Duodenal mucosa (tissue), 2 donors: ENCODE results near the gene LIMCH1.
"Not testable (repeated sequence)": the region's sequence is repeated elsewhere in the genome, so short reads cannot be mapped to it uniquely, and the experiment has no call there.

Experiments used
- H3K27ac ChIP-seq: one replicate; pipeline ENCODE4 v1.7.0; 2013; ENCODE audit warnings: low read depth, low read length
- H3K27me3 ChIP-seq, 2 donors: one replicate each; pipeline ENCODE4 v1.7.0; 2013; ENCODE audit warnings: low read length in 2 of 2, control low read depth in 1 of 2; ENCODE audit not compliant: insufficient read depth in 2 of 2, control insufficient read depth in 1 of 2
- H3K36me3 ChIP-seq, 2 donors: one replicate each; pipeline ENCODE4 v1.7.0; 2013; ENCODE audit warnings: low read length in 2 of 2, control low read depth in 1 of 2; ENCODE audit not compliant: insufficient read depth in 2 of 2, control insufficient read depth in 1 of 2
- H3K4me1 ChIP-seq, 2 donors: one replicate each; pipeline ENCODE4 v1.7.0; 2013; ENCODE audit warnings: low read length in 2 of 2, control low read depth in 1 of 2; ENCODE audit not compliant: insufficient read depth in 2 of 2, control insufficient read depth in 1 of 2
- H3K4me3 ChIP-seq, 2 donors: one replicate each; pipeline ENCODE4 v1.7.0; 2013; ENCODE audit warnings: low read length in 2 of 2, low read depth in 1 of 2
- H3K9ac ChIP-seq, 2 donors: one replicate each; pipeline ENCODE4 v1.7.0; 2013; ENCODE audit warnings: low read length in 2 of 2, low read depth in 1 of 2
- H3K9me3 ChIP-seq, 2 donors: one replicate each; pipeline ENCODE4 v1.7.0; 2013; ENCODE audit warnings: low read length in 2 of 2, control low read depth in 1 of 2; ENCODE audit not compliant: control insufficient read depth in 1 of 2

Gene LIMCH1

DNA sequence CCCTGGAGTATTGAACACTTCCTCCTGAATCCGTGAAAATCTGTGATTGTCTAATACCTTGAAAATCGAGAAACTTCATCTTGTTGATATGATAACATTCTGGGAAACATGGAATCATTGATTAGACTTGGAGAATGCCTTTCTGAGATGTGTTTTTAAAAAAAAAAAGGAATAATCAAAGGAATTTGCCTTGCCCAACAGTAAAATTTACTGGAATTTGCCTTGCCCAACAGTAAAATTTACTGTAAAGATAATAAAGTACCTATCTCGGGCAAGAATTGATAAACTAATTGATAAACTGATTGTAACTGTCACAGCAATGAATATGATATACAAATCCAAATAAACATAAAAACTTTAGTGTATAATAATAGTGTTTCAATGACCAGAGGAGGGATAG, 165.8 kb downstream of the LIMCH1 start:
- no peak overlapping the region for H3K4me3 ChIP-seq
- H3K9ac ChIP-seq: no peak overlapping the region

DNA sequence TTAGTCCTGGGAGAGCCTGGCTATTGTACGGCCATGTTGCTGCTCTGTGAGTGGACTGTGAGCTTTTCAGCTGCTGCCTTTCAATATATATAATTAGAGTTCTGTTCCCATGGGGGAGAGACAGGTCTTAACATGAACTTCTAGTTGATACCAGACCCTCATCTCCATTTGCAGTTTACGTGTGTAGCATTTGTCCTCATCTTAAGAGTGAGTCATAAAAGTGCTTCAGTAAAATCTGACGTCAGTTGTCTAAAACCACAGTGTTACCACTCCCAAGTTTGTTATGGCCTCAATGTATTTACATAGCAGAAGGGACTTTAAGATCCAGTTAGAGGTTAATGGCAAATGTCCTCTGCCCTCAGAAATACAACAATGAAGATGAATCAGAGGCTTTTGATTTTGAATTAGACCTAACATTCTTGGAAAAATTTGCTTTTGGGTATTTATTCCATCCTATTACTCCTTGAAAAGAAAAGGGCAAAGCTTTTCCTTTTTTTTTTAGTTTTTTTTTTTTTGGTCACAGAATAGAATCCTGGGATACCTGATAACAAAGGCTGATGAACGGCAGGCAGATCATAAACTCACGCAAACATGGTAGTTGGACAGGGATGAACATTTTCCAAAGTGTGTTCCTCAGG, 172.0 kb downstream of the LIMCH1 start:
- H3K4me3 ChIP-seq: no peak overlapping the region
- H3K9me3 ChIP-seq: no peaks in the 10 kb centered on the region
- H3K36me3 ChIP-seq: no peaks in the 10 kb centered on the region
- no peak overlapping the region for H3K9ac ChIP-seq
- H3K27me3 ChIP-seq: no peaks in the 10 kb centered on the region
- no peaks in the 10 kb centered on the region for H3K4me1 ChIP-seq
- H3K27ac ChIP-seq: no peak overlapping the region

More for the DNA sequence above, 165.8 kb downstream of the LIMCH1 start:
- Histone ChIP-seq H3K36me3 (no peaks in the 10 kb centered on the region), H3K4me1 (no peaks in the 10 kb centered on the region), H3K9me3 (no peaks in the 10 kb centered on the region), H3K27ac (no peak overlapping the region), H3K27me3 (peaks cover 0 to 5% of the 10 kb centered on the region in 2 donors)

DNA sequence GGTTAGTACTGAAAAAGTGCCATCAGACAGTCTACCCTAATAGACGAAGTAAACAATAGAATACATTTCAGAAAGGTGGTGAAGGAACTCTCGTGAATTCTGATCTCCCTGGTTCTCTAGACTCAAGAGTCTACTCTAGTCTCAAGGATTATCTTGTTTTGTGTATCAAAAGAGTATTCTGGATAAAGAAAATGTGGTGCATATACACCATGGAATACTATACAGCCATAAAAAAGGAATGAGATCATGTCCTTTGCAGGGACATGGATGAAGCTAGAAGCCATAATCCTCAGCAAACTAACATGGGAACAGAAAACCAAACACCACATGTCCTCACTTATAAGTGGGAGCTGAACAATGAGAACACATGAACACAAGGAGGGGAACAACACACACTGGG, 173.7 kb downstream of the LIMCH1 start:
- H3K27me3 ChIP-seq, H3K36me3 ChIP-seq, H3K4me1 ChIP-seq, H3K4me3 ChIP-seq, H3K27ac ChIP-seq, H3K9me3 ChIP-seq, H3K9ac ChIP-seq: not testable (repeated sequence)

DNA sequence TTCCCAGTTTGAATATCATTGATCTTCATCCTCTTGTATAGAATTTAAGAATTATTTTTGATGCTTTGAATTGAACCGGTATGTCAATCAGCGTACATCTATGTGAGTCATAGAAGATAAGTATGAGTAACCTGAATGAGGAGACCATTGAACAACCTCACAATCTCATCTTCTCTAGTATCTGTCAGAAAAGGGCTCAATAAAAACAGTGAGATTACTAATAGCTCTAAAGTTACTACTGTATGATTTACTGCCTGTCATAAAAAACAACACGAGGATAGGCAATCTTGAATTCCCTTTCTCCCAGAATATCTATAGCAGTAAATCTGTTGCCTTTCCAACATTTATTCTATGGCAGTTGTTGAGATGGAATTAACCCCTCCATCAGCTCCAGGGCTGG, 174.5 kb downstream of the LIMCH1 start:
- H3K27ac ChIP-seq: no peak overlapping the region
- H3K9me3 ChIP-seq: no peaks in the 10 kb centered on the region
- H3K4me1 ChIP-seq: no peaks in the 10 kb centered on the region

DNA sequence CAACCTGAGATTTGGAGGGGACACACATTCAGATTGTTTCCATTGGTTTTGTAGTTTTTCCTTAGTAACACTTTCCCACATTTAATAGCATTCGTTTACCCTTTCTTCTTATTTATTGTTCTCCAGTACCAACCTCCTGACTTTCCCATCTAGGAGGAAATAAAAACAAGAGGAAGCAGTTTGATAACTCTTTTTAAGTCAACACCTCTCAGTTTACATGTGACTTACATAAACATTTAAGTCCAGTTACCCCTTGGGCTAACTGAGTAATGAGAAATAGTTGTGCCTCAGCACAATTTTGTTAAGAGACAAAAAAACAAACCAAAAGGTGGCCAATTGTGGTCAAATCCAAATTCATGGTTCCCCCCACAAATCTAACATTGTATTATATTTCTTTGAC, 175.8 kb downstream of the LIMCH1 start:
- H3K27me3 ChIP-seq: no peaks in the 10 kb centered on the region
- no peak overlapping the region for H3K9ac ChIP-seq
- no peaks in the 10 kb centered on the region for H3K4me1 ChIP-seq
- no peaks in the 10 kb centered on the region for H3K9me3 ChIP-seq
- H3K4me3 ChIP-seq: no peak overlapping the region
- H3K27ac ChIP-seq: no peak overlapping the region
- no peaks in the 10 kb centered on the region for H3K36me3 ChIP-seq

More for the DNA sequence above, 174.5 kb downstream of the LIMCH1 start:
- H3K27me3 ChIP-seq: no peaks in the 10 kb centered on the region
- H3K4me3 ChIP-seq: no peak overlapping the region
- H3K9ac ChIP-seq: no peak overlapping the region
- no peaks in the 10 kb centered on the region for H3K36me3 ChIP-seq

DNA sequence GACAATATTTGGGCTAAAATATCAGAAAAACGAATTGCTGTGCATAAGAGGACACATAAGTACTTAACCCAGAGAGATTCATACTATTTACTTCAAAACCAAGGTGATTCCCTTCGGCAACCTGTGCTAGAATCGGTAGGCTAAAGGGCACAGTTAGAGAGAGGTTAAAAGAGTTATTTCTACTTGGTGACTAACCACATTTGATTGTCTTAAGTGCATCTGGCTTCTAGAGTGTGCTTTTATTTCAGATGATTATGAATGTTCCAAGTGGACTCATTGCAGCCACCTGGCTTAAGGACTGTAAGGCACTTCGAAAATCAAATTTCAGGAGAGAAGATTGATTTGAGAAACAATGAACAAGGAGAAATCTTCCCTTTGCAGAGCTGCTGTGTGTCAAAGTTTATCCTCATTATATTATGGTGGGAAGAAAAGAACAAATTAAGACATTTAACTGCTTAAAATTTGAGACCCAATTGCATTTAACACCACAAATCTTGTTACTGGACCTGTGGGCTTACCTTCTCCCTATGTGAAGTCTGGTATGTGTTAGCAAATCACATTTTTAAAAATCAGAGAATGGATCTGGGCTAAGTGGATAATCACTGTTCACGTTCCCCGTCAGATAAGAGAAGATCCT, 176.5 kb downstream of the LIMCH1 start:
- Histone ChIP-seq H3K4me1 (no peaks in the 10 kb centered on the region), H3K4me3 (no peak overlapping the region), H3K27me3 (no peaks in the 10 kb centered on the region), H3K27ac (no peak overlapping the region), H3K9ac (no peak overlapping the region), H3K36me3 (no peaks in the 10 kb centered on the region), H3K9me3 (no peaks in the 10 kb centered on the region)

DNA sequence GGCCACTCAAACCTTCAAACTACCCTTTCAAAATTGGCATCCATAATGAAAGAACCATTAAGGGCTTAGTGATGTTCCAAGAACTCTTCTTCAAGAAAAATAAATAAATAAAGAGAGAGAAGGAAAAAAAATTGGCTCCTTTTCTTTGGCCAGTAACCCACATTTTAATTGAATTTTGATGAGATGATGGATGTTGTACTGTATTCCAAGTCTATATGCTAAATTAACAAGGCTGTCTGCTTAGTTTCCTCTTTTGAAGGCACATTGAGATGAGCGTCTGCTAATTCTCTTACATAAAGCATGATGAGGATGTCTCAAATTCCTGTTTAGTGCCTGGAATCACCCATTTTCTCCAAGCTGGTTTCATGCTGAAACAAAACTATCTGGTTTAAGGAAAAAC, 177.2 kb downstream of the LIMCH1 start:
- H3K4me3 ChIP-seq: no peak overlapping the region
- H3K27me3 ChIP-seq: no peaks in the 10 kb centered on the region
- H3K4me1 ChIP-seq: no peaks in the 10 kb centered on the region
- H3K9me3 ChIP-seq: no peaks in the 10 kb centered on the region
- H3K27ac ChIP-seq: no peak overlapping the region
- no peaks in the 10 kb centered on the region for H3K36me3 ChIP-seq
- no peak overlapping the region for H3K9ac ChIP-seq

DNA sequence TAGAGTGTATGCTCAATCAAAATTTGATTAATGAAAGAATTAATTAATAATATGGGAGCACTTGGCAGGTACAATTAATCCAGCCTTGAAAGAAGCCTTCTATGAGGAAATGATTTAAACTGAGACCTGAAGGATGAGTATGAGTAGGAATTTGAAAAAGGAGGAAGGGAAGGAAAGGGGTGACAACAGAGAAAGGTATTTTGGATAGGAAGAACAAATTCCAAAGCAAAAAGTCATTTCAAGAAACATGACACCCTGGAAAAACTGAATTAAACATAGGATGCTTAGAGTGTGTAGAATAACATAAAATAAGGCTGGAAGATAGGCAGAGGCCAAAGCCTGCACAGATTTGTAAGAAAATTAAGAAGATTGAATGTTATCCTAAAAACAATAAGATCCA, 180.9 kb downstream of the LIMCH1 start:
- no peaks in the 10 kb centered on the region for H3K4me1 ChIP-seq
- no peaks in the 10 kb centered on the region for H3K36me3 ChIP-seq
- no peak overlapping the region for H3K27ac ChIP-seq
- no peaks in the 10 kb centered on the region for H3K9me3 ChIP-seq
- H3K9ac ChIP-seq: no peak overlapping the region
- H3K27me3 ChIP-seq: no peaks in the 10 kb centered on the region
- H3K4me3 ChIP-seq: no peak overlapping the region

DNA sequence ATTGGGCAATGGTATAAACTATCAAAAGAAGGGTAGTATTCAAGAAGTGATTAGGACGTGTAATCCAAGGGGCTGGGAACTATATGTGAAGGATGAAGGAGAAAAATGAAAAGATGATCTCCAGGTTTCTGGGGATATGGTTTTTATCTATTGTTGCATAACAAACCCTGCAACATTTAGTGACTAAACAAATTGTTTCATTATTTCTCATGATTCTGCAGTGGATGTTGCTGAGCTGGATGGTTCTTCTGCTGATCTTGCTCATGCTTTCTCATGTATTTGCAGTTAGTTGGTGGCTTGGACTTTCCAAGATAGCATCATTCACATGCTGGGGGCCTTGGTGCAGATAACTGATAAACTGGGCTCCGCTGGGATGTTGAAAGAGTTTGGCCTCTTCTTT, 181.5 kb downstream of the LIMCH1 start:
- H3K36me3 ChIP-seq: no peaks in the 10 kb centered on the region
- H3K9me3 ChIP-seq: no peaks in the 10 kb centered on the region
- H3K4me1 ChIP-seq: no peaks in the 10 kb centered on the region
- no peaks in the 10 kb centered on the region for H3K27me3 ChIP-seq
- H3K9ac ChIP-seq: no peak overlapping the region
- no peak overlapping the region for H3K4me3 ChIP-seq
- no peak overlapping the region for H3K27ac ChIP-seq

DNA sequence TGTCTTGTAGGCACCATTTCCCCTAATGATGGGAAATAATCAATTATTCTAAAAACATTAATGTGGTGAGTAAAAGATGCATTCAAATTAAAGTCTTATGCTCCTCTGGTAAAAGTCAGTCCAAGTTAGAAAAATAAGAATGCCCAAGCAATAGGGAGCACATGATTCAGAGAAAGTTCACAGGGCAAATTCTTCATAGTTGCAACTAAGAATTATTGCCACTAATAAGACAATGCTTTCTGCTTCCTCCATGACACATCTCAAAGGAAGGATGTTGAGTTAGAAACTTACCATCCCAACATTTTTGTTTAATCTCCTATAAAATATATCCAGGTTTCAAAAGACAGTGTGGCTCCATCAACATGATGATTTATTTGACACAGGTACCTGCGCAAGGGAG, 184.2 kb downstream of the LIMCH1 start:
- Histone ChIP-seq H3K4me3 (no peak overlapping the region), H3K9me3 (peaks cover 0 to 6% of the 10 kb centered on the region in 2 donors), H3K36me3 (no peaks in the 10 kb centered on the region), H3K27me3 (no peaks in the 10 kb centered on the region), H3K27ac (no peak overlapping the region), H3K9ac (no peak overlapping the region), H3K4me1 (no peaks in the 10 kb centered on the region)
